ENCODE results near the gene CCDC149. TPM values are rescaled to one million over a fixed set of nuclear protein-coding genes. Genes with fewer than 3 reads are reported as not detected.

Gene CCDC149
- total RNA-seq, 1 experiment from 2014 or later: 1.1 TPM

GRCh38 chr4:24896056-24896455 lies 16.8 kb downstream of the CCDC149 start:
- Histone ChIP-seq H3K4me3 (no peak overlapping the region), H3K27ac (peak overlapping the region; percentile 64), H3K27me3 (no peaks in the 10 kb centered on the region), H3K36me3 (no peaks in the 10 kb centered on the region), H3K9me3 (replicated peaks) (no peaks in the 10 kb centered on the region), H3K4me1 (peaks cover 25% of the 10 kb centered on the region)
- peak; percentile 64 to 86 for DNase-seq

- H3K36me3 ChIP-seq: no peaks in the 10 kb centered on the region
- no peak for DNase-seq
- H3K27ac ChIP-seq: peak overlapping the region; percentile 64
- no peaks in the 10 kb centered on the region for H3K9me3 ChIP-seq (replicated peaks)
- H3K4me1 ChIP-seq: peaks cover 25% of the 10 kb centered on the region
- H3K4me3 ChIP-seq: no peak overlapping the region
- no peaks in the 10 kb centered on the region for H3K27me3 ChIP-seq
Measured at GRCh38 chr4:24895461-24895860, 17.4 kb downstream of the CCDC149 start.

GRCh38 chr4:24894846-24895245 lies 18.0 kb downstream of the CCDC149 start:
- Histone ChIP-seq H3K4me3 (no peak overlapping the region), H3K4me1 (peaks cover 25% of the 10 kb centered on the region), H3K27ac (no peak overlapping the region), H3K27me3 (no peaks in the 10 kb centered on the region), H3K9me3 (replicated peaks) (no peaks in the 10 kb centered on the region), H3K36me3 (no peaks in the 10 kb centered on the region)
- DNase-seq: no peak

GRCh38 chr4:24894243-24894642 lies 18.6 kb downstream of the CCDC149 start:
- no peaks in the 10 kb centered on the region for H3K9me3 ChIP-seq (replicated peaks)
- no peaks in the 10 kb centered on the region for H3K36me3 ChIP-seq
- H3K4me1 ChIP-seq: peaks cover 25% of the 10 kb centered on the region
- H3K27ac ChIP-seq: no peak overlapping the region
- H3K27me3 ChIP-seq: no peaks in the 10 kb centered on the region
- H3K4me3 ChIP-seq: no peak overlapping the region
- DNase-seq: no peak

- Histone ChIP-seq H3K27me3 (no peaks in the 10 kb centered on the region), H3K4me3 (no peak overlapping the region), H3K36me3 (no peaks in the 10 kb centered on the region), H3K4me1 (peaks cover 25% of the 10 kb centered on the region), H3K27ac (no peak overlapping the region), H3K9me3 (replicated peaks) (no peaks in the 10 kb centered on the region)
- no peak for DNase-seq
Measured at GRCh38 chr4:24892778-24893177, 20.1 kb downstream of the CCDC149 start.

- Histone ChIP-seq H3K27ac (no peak overlapping the region), H3K4me1 (peaks cover 24% of the 10 kb centered on the region), H3K9me3 (replicated peaks) (no peaks in the 10 kb centered on the region), H3K36me3 (no peaks in the 10 kb centered on the region), H3K4me3 (no peak overlapping the region), H3K27me3 (no peaks in the 10 kb centered on the region)
- DNase-seq: no peak
Measured at GRCh38 chr4:24892278-24892677, 20.6 kb downstream of the CCDC149 start.

GRCh38 chr4:24890561-24891126 lies 22.2 kb downstream of the CCDC149 start:
- DNase-seq: no peak
- Histone ChIP-seq H3K27ac (no peak overlapping the region), H3K4me3 (no peak overlapping the region), H3K27me3 (peaks cover 5% of the 10 kb centered on the region; the same call in 1 of the 2 replicates), H3K4me1 (peaks cover 8% of the 10 kb centered on the region), H3K9me3 (replicated peaks) (no peaks in the 10 kb centered on the region), H3K36me3 (no peaks in the 10 kb centered on the region)

GRCh38 chr4:24889991-24890390 lies 22.9 kb downstream of the CCDC149 start:
- Histone ChIP-seq H3K4me3 (no peak overlapping the region), H3K9me3 (replicated peaks) (no peaks in the 10 kb centered on the region), H3K27me3 (peaks cover 5% of the 10 kb centered on the region; the same call in 1 of the 2 replicates), H3K36me3 (no peaks in the 10 kb centered on the region), H3K4me1 (peaks cover 3% of the 10 kb centered on the region; the same call in 1 of the 2 replicates), H3K27ac (no peak overlapping the region)
- DNase-seq: no peak

GRCh38 chr4:24888475-24889344 lies 24.1 kb downstream of the CCDC149 start:
- H3K4me1 ChIP-seq: no peaks in the 10 kb centered on the region
- peaks cover 5% of the 10 kb centered on the region; the same call in 1 of the 2 replicates for H3K27me3 ChIP-seq
- no peak overlapping the region for H3K27ac ChIP-seq
- DNase-seq: no peak
- H3K36me3 ChIP-seq: no peaks in the 10 kb centered on the region
- H3K9me3 ChIP-seq (replicated peaks): no peaks in the 10 kb centered on the region
- no peak overlapping the region for H3K4me3 ChIP-seq

- Histone ChIP-seq H3K4me3 (no peak overlapping the region), H3K9me3 (replicated peaks) (no peaks in the 10 kb centered on the region), H3K36me3 (no peaks in the 10 kb centered on the region), H3K4me1 (no peaks in the 10 kb centered on the region), H3K27me3 (peaks cover 5% of the 10 kb centered on the region; the same call in 1 of the 2 replicates), H3K27ac (no peak overlapping the region)
- DNase-seq: no peak
Measured at GRCh38 chr4:24887881-24888430, 24.9 kb downstream of the CCDC149 start.

- H3K27ac ChIP-seq: no peak overlapping the region
- no peaks in the 10 kb centered on the region for H3K4me1 ChIP-seq
- H3K9me3 ChIP-seq (replicated peaks): no peaks in the 10 kb centered on the region
- H3K4me3 ChIP-seq: no peak overlapping the region
- no peaks in the 10 kb centered on the region for H3K36me3 ChIP-seq
- no peak for DNase-seq
- peaks cover 5% of the 10 kb centered on the region; the same call in 1 of the 2 replicates for H3K27me3 ChIP-seq
Measured at GRCh38 chr4:24886596-24886995, 26.2 kb downstream of the CCDC149 start.

- no peak for DNase-seq
- no peaks in the 10 kb centered on the region for H3K9me3 ChIP-seq (replicated peaks)
- H3K27ac ChIP-seq: no peak overlapping the region
- no peak overlapping the region for H3K4me3 ChIP-seq
- no peaks in the 10 kb centered on the region for H3K36me3 ChIP-seq
- no peaks in the 10 kb centered on the region for H3K4me1 ChIP-seq
- H3K27me3 ChIP-seq: peaks cover 5% of the 10 kb centered on the region; the same call in 1 of the 2 replicates
Measured at GRCh38 chr4:24885342-24885741, 27.5 kb downstream of the CCDC149 start.

- Histone ChIP-seq H3K4me1 (no peaks in the 10 kb centered on the region), H3K27me3 (peaks cover 5% of the 10 kb centered on the region; the same call in 1 of the 2 replicates), H3K9me3 (replicated peaks) (no peaks in the 10 kb centered on the region), H3K36me3 (no peaks in the 10 kb centered on the region), H3K4me3 (no peak overlapping the region), H3K27ac (no peak overlapping the region)
- DNase-seq: no peak
Measured at GRCh38 chr4:24884902-24885301, 27.9 kb downstream of the CCDC149 start.

- H3K27ac ChIP-seq: no peak overlapping the region
- no peaks in the 10 kb centered on the region for H3K4me1 ChIP-seq
- no peaks in the 10 kb centered on the region for H3K36me3 ChIP-seq
- no peaks in the 10 kb centered on the region for H3K9me3 ChIP-seq (replicated peaks)
- DNase-seq: no peak
- H3K4me3 ChIP-seq: no peak overlapping the region
- H3K27me3 ChIP-seq: peaks cover 6% of the 10 kb centered on the region; the same call in 1 of the 2 replicates
Measured at GRCh38 chr4:24881508-24882196, 31.2 kb downstream of the CCDC149 start.

- Histone ChIP-seq H3K27me3 (0 out of 2 replicates have a peak, but pooled peaks cover 4% of the 10 kb centered on the region), H3K4me1 (no peaks in the 10 kb centered on the region), H3K27ac (no peak overlapping the region), H3K4me3 (no peak overlapping the region), H3K36me3 (no peaks in the 10 kb centered on the region), H3K9me3 (replicated peaks) (no peaks in the 10 kb centered on the region)
- DNase-seq: no peak
Measured at GRCh38 chr4:24880186-24880585, 32.7 kb downstream of the CCDC149 start.

Data from SJCRH30 (cell line).